ENCODE results near the gene SAG. TPM values are rescaled to one million over a fixed set of nuclear protein-coding genes. Genes with fewer than 3 reads are reported as not detected.

The SAG gene
- total RNA-seq, 4 donors from 2014 or later: not detected

GRCh38 chr2:233379034-233379433 lies 71.4 kb downstream of the SAG start:
- intact Hi-C loops (cut with DNase I; ENCODE audit: low total_unique reads): no loop called here
- TF ChIP-seq POLR2A (IDR thresholded peaks at IDR 0.05) (no peak), CTCF (IDR thresholded peaks at IDR 0.05) (no peak)
- DNase-seq (ENCODE audit: low spot score in 2 of 2): no peak
- H3K4me3 ChIP-seq (ENCODE audit: low read depth, poor library complexity, severe bottlenecking): no peak overlapping the region
- WGBS, 2 donors: 88 to 90% methylated on average over 6 of the region's 6 CpGs

- WGBS, 2 donors: 71 to 79% methylated on average over 1 of the region's 1 CpG
- H3K4me3 ChIP-seq (ENCODE audit: low read depth, poor library complexity, severe bottlenecking): no peak overlapping the region
- DNase-seq (ENCODE audit: low spot score in 2 of 2): no peak
These were observed 71.8 kb downstream of the SAG start for GRCh38 chr2:233379441-233379840.

GRCh38 chr2:233380132-233380895 lies 72.7 kb downstream of the SAG start:
- TF ChIP-seq CTCF (IDR thresholded peaks at IDR 0.05): no peak
- no peak for TF ChIP-seq POLR2A (IDR thresholded peaks at IDR 0.05)
- no peak overlapping the region for H3K4me3 ChIP-seq (ENCODE audit: low read depth, poor library complexity, severe bottlenecking)
- intact Hi-C loops (cut with DNase I; ENCODE audit: low total_unique reads): loop anchor here (5.0 kb wide), 1 partner anchor 1917 kb away; no protein-coding TSS in a partner anchor
- WGBS, 2 donors: 93% methylated on average over 13 of the region's 13 CpGs
- DNase-seq (ENCODE audit: low spot score in 2 of 2): no peak

More at GRCh38 chr2:233379441-233379840, 71.8 kb downstream of the SAG start:
- TF ChIP-seq CTCF (IDR thresholded peaks at IDR 0.05): no peak
- no peak for TF ChIP-seq POLR2A (IDR thresholded peaks at IDR 0.05)
- intact Hi-C loops (cut with DNase I; ENCODE audit: low total_unique reads): no loop called here

GRCh38 chr2:233380995-233381637 lies 73.5 kb downstream of the SAG start:
- intact Hi-C loops (cut with DNase I; ENCODE audit: low total_unique reads): loop anchor here (5.0 kb wide), 1 partner anchor 1916 kb away; no protein-coding TSS in a partner anchor
- H3K4me3 ChIP-seq (ENCODE audit: low read depth, poor library complexity, severe bottlenecking): no peak overlapping the region
- no peak for DNase-seq (ENCODE audit: low spot score in 2 of 2)
- 89% methylated on average over 11 of the region's 11 CpGs for WGBS, 2 donors
- no peak for TF ChIP-seq CTCF (IDR thresholded peaks at IDR 0.05)
- no peak for TF ChIP-seq POLR2A (IDR thresholded peaks at IDR 0.05)

GRCh38 chr2:233381638-233381995 lies 74.0 kb downstream of the SAG start:
- 92 to 96% methylated on average over 4 of the region's 4 CpGs for WGBS, 2 donors

More at GRCh38 chr2:233381638-233381995, 74.0 kb downstream of the SAG start:
- H3K4me3 ChIP-seq (ENCODE audit: low read depth, poor library complexity, severe bottlenecking): no peak overlapping the region
- no peak for DNase-seq (ENCODE audit: low spot score in 2 of 2)
- TF ChIP-seq POLR2A (IDR thresholded peaks at IDR 0.05) (no peak), CTCF (IDR thresholded peaks at IDR 0.05) (no peak)
- intact Hi-C loops (cut with DNase I; ENCODE audit: low total_unique reads): loop anchor here (5.0 kb wide), 1 partner anchor 1916 kb away; no protein-coding TSS in a partner anchor

Measured in lower leg skin (tissue), 4 donors.